GM21825 (cell line): ENCODE data around the gene SRI.
A peak's percentile ranks its signal among the peaks of the same experiment; 100 is the strongest.
"Not testable (repeated sequence)": the region's sequence is repeated elsewhere in the genome, so short reads cannot be mapped to it uniquely, and the experiment has no call there.

Experiments used
- ATAC-seq: cut with Tn5 transposase; IDR thresholded peaks from one replicate; pipeline ENCODE4 v1.9.1; 2021; ENCODE audit warnings: mild to moderate bottlenecking, moderate library complexity; ENCODE audit not compliant: unreplicated experiment

The SRI gene, protein sequence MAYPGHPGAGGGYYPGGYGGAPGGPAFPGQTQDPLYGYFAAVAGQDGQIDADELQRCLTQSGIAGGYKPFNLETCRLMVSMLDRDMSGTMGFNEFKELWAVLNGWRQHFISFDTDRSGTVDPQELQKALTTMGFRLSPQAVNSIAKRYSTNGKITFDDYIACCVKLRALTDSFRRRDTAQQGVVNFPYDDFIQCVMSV

DNA sequence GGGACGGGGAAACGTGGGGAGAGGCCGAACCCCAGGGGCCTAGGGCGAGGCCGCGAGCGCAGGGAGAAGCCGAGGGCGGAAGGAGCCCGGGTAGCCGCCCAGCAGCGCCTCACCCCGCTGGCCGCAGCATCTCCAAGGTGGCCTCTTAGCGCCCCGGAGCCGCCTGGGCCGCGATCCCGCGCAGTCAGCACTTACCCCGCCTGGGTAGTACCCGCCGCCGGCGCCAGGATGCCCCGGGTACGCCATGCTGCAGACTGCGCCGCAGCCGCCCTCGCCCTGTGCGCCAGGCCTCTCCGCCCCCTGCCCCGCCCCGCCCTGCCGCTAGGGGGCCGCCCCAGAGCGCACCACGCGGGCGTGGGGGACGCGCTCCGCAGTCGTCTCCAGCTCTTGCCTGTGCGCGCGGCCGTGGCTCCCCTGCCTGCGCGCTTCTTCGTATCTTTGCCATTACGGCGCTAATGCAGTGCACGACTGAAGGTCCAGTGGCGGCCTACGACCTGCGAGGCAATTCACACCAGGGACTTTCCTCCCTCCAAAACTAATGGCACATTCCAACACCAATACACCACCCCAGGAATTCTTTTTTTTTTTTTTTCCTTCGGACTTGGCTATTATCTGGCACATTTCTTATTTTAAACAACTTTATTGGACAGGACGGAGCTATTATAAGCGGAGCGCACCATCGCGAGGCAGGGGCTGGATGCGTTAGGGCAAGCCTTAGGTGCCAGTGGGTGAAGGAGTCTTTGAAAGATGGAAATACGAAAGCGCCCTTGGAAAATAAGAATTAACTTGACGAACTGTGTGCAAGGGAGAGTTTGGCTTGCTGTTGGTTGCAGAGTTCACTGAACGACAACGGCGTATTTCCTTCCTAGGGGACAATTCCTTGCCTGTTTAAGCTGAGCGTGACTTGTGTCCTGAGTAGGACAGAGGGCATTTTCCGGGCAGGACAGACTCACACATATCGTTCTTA is at the start of gene SRI:
Gene SRI (minus strand): TSS at position 258 of the 967 bp plus-strand sequence. CDS start 12 bp downstream, at position 246.
- peak; percentile 72 for ATAC-seq

DNA sequence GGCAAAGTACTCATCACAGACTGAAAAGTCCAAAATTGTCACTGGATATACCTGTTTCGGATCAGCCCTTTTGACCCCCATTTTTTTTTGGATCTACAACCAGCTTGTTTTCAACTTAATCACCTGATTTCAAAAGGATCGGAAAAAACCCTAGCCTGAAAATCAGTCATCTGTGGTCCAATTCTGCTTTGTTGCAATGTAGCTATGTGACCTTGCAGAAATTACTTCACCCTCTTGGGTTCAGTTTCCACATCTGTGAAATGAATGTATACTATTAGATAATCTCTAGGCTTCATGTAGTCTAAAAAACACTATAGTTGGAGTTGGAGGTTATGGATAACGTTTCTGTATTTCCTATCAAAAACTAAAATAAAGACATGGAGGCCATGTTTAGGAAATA is 49.7 kb upstream of the SRI start:
- no peak for ATAC-seq

DNA sequence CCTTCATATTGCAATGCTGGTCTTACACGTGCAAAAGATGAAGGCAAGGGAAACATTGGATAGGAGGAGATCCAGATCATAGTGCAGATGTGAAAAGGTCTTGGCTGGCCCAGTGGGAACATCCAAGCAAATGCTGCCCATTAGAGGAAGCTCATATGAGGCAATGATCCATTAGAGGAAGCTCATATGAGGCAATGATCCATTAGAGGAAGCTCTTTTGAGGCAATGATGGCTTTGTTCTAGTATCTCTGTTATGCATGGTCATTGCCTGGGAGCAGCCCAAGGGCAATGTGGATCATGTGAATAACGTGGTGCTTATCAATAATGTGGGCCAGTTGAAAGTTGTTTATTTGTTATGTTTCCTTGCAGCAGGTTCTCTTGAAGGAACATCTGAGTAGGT is 49.0 kb upstream of the SRI start:
- ATAC-seq, result no peak

DNA sequence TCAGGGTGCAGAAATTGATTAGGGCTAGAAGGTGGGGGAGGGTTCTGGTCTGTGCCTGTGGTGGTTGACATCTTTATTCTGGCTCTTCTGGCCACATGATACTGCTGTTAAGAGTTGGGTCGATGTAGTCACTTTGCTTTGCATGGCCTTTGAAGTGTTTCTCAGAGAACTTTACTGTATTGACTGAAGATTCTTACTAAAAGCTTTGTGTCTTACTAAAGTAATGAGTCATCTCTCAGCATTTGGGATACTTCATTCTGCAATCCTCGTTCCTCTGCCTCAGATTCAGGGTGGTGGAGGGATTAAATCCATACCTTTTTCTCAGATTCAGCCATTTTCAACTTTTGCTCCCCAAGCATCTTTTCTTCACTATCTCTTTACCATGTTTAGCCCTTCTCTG is 48.2 kb upstream of the SRI start:
- no peak for ATAC-seq

DNA sequence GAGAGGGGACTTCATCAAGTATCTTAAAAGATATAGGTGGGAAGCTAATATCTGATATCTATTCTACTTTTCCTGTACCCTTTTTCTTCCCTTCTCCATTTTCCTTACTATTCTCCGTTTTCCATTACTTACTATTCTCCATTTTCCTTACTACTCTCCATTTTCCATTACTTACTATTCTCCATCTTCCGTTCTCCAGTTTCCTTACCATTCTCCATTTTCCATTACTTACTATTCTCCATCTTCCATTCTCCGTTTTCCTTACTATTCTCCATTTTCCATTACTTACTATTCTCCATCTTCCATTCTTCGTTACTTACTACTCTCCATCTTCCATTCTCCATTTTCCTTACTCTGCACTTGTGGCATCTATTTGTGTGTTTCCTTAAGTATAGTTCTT is 47.6 kb upstream of the SRI start:
- no peak for ATAC-seq

DNA sequence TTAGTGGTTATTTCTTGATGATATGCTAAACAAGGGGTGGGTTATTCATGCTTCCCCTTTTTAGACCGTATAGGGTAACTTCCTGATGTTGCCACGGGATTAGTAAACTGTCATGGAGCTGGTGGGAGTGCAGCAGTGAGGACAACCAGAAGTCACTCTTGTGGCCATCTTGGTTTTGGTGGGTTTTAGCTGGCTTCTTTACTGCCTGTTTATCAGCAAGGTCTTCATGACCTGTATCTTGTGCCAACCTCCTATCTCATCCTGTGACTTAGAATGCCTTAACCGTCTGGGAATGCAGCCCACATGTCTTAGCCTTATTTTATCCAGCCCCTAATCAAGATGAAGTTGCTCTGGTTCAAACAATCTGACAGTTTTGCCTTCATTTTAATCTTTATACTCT is 45.1 kb upstream of the SRI start:
- not testable (repeated sequence) for ATAC-seq

DNA sequence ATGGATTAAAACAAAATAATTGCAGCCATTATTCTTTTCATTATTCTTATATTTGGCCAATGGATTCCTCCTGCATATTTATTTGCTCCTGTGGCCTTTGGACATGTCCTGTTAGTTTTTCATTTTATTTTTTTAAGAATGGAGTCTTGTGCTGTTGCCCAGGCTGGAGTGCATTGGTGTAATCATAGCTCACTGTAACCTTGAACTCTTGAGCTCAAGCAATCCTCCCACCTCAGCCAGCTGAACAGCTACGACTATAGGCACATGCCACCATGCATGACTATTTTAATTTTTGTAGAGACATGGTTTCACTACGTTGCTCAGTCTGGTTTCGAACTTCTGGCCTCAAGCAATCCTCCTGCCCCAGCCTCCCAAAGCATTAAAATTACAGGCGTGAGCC is 42.7 kb upstream of the SRI start:
- ATAC-seq, result no peak

DNA sequence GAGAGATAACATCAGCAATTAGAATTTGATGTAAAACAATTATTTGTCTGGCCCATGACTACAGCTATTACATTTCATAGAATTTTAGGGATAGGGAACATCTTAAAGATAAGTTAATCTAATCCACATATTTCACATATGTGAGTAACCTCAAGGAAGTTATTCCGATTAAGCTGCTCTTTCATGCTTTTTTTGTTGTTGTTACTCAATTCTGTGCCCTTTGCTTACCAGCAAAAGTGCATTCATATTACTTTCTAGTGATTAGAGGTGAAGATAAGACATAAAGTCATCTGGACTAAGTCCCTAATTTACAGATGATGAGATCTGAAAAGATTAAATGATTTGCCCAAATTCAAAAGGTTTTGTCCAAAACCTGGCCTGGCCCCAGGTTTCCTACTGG is 40.9 kb upstream of the SRI start:
- ATAC-seq, result no peak

DNA sequence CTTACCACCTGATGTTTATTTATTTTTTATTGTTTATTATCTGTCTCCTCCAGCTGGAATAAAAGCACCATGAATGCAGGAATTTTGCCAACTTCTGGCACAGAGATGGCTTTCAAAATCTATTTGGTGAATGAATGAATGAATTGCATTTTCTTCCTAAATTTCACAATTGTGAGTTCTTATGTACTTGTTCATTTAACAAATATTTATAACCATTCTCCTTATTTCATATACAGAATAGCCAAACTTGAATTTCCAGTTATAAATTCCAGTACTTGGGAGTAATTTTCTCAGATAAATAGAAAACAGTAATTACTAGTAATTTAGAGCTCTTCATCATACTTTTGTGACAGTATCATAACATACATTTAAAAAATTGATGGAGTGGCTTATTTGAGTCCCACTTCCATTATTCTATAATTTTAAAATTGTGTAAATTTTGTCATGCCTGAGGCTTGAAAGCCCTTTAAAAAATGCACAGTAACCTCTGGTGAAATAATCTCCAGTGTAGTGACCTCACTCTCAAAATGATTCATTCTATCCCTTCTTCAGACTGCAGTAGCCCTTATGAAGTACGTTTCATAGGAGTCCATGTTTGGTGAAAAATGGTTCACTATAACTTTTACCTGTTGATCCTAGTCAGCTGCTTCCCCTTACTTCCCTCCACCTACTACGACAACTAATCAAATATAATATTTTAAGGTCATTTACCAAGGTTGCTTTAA is 40.0 kb upstream of the SRI start:
- ATAC-seq, result no peak

DNA sequence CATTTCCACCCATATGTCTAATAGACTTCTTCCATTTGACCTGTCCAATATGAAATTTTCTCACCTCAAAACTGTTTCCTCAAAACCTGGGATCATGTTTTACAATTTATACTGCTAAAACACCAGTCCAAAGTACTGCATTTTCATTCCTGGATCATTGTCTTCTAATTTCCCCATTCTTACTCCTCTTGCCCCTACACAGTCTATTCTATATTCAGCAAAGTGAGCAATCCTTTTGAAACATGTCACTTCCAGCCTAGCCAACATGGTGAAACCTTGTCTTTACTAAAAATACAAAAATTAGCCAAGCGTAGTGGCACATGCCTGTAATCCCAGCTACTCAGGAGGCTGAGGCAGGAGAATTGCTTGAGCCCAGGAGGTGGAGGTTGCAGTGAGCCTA is 38.5 kb upstream of the SRI start:
- ATAC-seq, result not testable (repeated sequence)

DNA sequence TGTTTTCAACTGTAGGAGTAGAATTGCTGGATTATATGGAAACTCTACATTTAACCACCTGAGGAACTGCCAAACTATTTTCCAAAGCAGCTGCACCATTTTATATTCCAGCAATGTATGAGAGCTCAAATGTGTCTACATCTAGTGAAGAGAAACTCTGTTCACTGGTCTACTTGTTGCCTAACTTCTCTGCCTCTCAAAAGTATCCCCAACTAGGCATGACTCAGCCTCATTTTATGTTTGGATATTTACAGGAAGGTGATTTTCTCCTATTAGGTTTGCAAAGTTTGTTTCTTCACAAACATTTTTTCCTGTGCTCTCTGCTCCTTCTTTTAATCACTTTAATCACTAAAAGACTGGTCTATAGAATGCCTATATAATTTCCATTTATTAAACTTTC is 37.1 kb upstream of the SRI start:
- no peak for ATAC-seq

DNA sequence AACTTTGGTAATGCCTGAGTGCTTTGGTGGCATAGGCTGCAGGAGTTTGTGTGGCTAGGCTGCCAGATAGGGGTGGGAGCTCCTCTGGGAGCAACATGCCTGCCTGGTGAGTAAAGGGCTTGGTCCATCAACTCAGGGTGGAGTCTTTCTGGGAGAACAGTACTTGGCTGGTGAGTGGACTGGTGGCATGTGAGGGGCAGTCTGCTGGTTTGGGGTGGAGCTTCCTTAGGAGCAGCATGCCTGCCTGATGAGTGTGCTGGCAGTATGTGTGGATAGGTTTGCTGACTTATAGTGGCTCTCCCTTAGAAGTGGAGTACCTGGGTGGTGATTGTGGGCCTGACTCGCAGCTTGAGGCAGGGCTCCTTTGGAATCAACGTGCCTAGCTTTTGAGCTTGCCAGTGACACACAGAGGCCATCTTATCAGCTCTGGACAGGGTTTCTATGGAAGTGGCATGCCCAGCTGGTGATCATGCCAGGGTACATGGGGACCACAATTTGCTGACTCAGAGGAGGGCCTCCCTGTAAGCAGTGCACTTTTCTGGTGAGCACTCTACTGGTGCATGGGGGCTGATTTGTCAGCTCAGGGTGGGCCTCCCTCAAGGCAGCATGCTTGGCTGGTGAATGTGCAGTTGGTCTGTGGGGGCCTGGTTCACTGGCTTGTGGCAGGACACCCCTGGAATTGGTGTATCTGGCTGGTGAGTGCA is 35.0 kb upstream of the SRI start:
- ATAC-seq, result no peak

DNA sequence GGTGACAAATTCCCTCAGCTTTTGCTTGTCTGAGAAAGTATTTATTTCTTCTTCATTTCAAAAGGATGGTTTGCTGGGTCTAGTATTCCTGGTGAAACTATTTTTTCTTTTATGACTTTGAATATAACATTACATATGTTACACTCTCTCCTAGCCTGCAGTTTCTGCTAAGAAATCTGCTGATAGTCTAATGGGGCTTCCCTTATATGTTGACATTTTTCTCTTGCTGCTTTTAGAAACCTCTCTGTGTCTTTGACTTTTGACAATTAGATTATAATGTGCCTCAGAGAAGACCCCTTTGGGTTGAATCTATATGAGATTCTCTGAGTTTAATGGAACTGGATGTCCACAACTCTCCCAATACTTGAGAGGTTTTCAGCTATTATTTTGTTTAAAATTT is 33.8 kb upstream of the SRI start:
- no peak for ATAC-seq

DNA sequence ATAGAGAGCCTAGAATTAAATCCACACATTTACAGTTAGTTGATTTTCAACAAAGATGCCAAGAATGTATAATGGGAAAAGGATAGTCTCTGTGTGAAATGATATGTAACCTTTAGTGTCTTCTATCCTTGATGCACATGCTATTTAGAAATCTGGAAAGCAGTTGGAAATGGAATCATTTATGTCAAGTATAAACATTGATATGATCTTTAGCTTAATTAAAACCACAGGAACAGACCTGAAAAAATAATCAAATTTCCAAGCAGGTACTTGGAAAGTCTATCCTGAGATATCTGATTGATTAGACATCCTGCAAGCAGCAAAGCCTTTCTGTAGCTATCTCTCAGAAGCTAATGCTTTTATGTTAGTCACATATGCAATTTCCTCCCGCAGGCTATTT is 24.4 kb upstream of the SRI start:
- no peak for ATAC-seq

DNA sequence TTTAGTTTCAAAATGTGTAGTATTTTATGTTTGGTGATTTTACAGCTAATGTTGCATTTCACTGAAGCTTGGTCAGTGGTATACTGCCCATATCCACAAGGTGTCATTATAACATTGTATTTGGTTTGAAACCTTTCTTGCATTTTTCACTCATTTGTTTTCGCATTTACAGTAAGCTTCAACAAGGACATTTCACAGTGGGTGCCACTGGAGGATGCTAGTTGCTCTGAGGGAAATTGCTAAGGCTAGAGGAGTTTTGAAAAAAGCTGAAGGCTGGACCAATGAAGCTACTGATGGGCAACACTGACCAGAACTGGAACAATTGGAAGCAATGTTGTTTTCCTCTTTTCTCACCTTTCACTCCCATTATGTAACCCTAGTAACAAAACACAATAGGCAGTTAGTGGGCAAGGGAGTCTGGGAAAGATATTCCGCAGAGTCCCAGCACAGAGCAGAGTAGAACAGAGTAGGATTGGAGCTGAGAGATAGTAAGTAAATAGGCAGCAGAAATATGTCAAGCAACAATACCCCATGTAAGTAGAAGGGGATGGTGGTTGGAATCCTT is 23.6 kb upstream of the SRI start:
- peak; percentile 76 for ATAC-seq

DNA sequence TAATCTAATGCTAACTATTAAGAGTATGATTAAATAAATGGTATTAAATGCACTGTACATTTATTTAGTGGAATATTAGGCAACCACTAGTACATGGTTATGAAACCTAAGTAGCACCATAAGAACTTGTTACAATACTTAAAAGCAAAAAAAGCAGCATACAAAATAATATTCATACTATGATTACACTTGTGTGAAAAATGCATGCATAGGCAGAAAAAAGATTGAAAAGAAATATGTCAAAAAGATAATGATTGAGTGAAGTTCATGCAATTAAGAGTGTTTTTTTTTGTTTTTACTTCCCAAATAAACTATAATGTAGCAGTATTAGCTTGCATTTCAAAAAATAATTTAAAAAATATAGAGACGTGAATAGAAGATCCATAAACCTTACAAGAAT is 20.0 kb upstream of the SRI start:
- no peak for ATAC-seq

DNA sequence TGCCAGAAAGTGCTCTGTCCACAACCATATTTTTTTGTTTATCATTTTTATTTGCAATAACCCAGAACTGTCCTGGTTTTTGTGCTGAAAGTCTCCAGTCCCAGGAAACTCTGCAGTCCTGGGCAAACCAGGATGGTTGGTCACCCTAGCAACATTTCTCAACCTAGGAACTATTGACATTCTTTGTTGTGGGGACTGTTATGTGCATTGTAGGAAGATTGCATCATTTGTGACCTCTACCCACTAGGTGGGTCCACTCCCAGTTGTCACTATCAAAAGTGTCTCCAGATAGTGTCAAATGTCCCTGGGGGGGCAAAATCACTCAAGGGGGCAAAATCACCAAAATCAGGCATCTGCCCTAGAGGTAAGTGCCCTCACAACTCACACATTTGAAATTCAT is 14.0 kb upstream of the SRI start:
- no peak for ATAC-seq

DNA sequence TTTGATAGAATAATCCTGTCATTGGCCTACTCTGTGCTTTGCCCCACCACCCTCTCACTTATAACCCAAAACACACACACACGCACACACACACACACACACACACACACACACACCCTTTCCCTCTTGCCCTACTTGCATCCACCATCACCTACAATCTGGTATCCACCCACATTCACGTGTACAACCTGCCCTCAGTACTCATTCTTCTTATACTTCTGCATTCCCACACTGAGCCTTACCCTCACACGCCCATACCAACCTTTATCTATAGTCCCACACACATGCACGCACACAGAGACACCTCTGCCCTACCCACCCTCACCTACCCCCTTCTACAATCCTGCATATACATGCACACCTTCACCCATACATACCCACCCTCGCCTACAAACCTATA is 10.8 kb upstream of the SRI start:
- no peak for ATAC-seq

DNA sequence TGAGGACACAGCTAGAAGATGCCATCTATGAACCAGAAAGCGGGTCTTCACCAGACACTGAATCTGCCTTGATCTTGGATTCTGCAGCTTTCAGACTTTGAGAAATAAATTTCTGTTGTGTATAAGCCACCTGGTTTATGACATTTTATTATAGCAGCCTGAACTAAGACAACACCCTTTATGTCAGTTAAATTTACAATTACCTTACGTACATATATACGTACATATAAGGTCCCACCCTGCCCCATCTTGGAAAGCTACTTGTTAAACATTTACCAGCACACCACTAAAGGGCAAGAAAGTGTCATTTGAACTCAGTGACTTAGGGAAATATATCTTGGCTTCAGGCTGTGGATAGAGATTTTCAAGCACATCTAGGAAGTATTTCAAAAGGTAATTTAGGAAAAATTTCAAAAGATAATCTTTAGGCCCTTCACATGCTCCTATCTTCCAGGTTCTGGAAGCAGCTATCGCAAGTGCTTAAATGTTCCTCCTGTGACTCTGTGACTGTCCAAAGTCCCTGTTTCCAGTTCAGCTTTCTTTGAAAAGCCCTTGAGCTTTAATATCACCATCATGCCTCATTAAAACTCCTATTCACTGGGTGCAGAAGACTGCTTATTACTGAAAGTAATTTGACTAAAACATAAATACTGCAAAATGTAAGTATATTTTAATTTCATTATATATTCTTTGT is 9.6 kb upstream of the SRI start:
- no peak for ATAC-seq

DNA sequence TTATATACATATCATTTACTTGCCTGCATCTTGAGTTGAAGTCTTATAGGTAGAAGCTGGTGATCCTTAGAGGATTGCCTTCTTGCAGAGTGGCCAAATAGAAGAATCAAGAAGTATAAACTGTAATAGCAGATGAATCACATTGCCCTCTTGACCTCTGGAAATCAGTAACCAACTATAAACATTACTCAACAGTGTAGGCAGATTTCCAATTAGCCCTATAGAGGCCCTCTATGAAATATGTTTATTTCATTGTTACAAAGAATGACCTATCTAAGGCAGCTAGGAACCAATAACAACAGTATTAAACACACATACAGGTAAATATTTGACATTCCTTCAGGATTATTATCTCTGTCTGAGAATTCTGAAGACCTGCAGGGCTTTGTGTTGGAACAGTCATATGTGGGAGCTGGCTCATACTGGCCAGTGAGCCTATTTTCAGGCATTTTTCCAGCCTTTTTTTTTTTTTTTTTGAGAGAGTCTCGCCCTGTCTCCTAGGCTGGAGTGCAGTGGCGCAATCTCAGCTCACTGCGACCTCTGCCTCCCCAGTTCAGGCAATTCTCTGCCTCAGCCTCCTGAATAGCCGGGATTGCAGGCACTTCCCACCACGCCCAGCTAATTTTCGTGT is 7.2 kb upstream of the SRI start:
- ATAC-seq, result no peak
